Stimulated activated CD4-positive, alpha-beta T cell treated with anti-CD3 and anti-CD28 coated beads, Interleukin-2, amount 100 ng/mL, for 48 hours (primary cell): ENCODE measurements around the gene IFI44.

Experiments used
- DNase-seq, 2 donors: peaks; one replicate each; pipeline ENCODE4 v3.0.0-alpha.2; 2020

Gene IFI44, protein sequence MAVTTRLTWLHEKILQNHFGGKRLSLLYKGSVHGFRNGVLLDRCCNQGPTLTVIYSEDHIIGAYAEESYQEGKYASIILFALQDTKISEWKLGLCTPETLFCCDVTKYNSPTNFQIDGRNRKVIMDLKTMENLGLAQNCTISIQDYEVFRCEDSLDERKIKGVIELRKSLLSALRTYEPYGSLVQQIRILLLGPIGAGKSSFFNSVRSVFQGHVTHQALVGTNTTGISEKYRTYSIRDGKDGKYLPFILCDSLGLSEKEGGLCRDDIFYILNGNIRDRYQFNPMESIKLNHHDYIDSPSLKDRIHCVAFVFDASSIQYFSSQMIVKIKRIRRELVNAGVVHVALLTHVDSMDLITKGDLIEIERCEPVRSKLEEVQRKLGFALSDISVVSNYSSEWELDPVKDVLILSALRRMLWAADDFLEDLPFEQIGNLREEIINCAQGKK

DNA sequence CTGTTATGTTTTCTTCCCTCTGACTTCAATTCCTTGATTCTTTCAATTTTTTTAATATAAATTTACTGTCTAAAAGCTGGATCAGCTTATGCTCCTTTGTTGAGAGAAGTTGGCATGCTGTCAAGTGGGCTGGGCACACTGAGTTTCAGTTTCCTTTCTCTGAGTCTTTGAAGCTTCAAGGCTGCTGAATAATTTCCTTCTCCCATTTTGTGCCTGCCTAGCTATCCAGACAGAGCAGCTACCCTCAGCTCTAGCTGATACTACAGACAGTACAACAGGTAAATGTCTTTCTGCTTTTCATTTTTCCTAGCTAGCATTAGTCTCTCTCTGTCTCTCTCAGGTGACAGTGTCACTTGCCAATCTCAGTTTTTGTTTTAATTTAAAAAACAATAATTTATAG is at the start of gene IFI44:
IFI44 (plus strand) TSS at position 204 of the 400 bp plus-strand sequence. CDS start 365 bp downstream, outside the sequence.
- peak; percentile 46 to 59 for DNase-seq

DNA sequence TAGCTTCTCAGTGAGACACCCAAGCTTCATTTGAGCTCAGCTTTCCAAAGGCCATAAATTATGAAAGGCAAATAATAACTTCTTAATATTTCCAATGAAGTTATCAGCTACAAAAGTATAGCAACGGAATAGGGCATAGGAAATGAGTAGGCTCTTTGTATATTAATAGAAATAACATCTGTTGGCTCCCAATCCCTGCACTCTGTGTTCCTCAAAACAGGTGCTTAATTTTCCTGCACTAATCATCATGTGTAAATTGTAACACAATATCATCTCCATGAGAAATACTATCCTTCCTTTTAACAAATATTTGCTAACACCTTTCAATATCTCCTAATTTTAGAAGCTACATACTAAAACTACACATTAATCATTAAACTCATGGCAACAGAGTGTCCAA is 48.6 kb upstream of the IFI44 start:
- DNase-seq, result no peak

DNA sequence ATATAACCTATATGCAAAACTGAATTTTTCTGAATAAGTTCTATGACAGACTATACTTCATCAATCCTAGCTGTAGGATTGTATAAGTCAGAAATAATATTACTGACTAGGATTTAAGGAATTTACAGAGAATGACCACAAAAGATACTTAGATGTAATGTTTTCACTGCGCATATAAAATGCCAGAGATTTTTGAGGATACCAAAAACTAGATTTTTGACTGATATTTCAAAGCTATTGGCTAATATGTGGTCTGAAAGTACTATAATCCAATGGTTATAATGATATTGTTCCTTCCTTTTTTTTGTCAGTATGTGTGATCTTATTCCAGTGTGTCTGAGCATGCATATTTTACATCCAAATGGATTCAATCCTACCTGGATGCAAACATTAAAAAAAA is 46.4 kb upstream of the IFI44 start:
- no peak for DNase-seq

DNA sequence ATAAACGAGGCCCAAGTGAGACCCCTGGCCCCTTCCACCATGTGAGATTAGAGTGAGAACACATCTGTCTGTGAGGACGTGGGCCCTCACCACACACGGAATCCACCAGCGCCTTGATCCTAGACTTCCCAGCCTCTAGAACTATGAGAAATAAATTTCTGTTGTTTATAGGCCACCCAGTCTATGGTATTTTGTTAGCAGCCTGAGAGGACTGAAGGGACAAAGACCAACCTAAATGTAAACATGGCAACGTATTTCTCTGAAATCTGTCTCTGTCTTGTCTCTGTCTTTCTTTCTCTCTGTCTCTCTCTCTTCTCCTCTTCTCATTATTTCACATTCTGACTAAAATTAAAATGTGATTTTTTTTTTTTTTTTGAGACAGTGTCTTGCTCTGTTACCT is 45.0 kb upstream of the IFI44 start:
- DNase-seq, result no peak

DNA sequence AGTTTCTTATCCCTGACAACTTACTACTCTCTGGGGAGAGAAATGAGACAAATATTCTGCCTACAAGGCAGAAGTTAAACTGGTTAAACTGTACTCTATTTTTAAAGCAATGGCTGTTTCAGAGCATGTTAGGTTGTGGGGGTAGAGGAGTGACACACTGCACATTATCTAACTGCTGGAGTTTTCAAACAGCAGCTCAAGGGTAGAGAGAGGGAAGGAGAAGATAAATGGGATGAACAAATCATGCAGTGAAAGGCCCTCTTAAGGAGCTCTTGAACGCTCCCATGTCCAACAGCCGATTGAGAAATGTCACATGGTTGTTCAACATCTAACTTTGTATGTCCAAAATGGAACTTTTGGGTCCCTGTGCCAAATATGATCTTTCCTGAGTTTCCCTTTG is 43.4 kb upstream of the IFI44 start:
- no peak for DNase-seq

DNA sequence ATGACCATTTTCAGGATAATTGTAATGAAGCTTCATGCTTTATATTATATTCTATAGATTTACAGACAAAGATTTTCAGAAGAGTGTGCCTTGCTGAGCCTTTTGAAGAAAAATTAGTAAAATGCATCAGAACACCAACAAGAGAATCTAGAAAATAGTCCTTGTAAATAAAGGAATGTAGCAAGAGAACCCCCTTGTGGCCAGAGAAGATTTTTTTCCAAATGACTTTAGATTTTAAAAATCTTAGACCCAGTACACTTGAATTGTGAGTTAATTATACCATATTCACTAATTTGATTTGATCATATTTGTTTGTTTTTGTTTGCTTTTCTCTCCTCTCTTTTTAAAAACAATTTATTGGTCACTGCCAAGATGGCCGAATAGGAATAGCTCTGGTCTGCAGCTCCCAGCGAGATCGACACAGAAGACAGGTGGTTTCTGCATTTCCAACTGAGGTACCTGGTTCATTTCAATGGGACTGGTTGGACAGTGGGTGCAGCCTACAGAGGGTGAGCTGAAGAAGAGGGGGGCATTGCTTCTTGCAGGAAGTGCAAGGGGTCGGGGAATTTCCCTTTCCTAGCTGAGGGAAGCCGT is 42.2 kb upstream of the IFI44 start:
- DNase-seq, result no peak

DNA sequence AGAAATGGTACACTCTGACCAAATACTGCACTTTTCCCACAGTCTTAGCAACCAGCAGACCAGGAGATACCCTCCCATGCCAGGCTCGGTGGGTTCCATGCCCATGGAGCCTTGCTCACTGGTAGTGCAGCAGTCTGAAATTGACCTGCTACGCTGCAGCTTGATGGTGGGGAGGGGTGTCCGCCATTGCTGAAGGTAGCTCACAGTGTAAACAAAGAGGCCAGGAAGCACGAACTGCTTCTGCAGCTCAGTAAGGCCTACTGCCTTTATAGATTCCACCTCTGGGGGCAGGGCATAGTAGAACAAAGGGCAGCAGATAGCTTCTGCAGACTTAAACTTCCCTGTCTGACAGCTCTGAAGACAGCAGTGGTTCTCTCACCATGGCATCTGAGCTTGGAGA is 41.7 kb upstream of the IFI44 start:
- DNase-seq, result no peak

DNA sequence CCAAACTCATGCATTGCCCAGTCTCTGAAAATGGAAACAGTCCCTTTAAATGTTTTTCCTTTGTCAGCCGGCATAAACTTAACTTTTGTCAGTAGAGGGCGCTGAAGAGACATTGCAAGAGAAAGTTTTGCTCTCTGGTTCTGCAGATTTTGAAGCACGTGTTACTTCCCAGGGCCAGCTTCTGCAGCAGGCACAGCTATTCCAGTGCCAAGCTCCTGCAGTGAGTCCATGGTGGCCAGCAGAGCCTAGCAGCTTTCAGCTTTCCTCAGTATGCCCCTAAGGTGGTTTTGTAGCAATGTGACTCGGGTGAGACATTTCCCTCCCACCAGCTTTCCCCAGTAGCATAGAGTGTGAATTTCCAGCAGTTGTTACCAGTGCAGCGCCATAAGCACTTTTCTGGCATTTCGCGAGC is 32.0 kb upstream of the IFI44 start:
- DNase-seq, result peak; percentile 29 to 45

DNA sequence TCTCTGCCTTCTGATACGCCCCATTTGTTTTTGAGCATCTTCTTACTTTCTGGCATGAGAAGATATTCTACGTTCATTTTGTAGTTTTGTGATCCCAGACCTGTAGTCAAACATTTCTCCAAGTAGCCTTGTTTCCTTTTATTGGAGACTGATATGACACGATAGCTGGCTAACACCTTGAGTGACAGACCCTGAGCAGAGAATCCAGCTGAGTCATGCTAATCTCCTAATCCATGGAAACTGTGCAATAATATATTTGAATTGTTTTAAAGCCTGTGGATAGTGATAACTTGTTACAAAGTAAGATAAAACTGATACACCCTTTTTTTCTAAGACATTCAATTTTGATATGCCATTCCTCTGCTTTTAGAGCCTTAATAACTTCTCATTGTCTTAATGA is 30.6 kb upstream of the IFI44 start:
- no peak for DNase-seq

DNA sequence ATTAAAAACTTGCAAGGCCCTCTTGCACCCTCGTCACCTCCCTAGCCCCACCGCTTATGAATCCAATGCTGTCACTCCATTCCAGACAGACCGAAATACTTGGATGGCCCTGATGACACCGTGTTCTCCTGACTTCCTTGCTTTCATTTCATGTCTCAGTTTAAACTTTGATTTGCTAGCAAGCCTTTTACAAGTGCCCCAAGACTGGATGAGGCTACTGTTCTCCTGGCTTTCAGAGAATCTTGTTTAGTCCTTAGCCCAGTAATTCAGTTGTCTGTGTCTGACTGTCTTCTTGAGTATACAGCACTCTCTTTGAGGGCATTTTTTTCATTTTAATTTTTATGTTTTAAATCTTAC is 30.2 kb upstream of the IFI44 start:
- no peak for DNase-seq

DNA sequence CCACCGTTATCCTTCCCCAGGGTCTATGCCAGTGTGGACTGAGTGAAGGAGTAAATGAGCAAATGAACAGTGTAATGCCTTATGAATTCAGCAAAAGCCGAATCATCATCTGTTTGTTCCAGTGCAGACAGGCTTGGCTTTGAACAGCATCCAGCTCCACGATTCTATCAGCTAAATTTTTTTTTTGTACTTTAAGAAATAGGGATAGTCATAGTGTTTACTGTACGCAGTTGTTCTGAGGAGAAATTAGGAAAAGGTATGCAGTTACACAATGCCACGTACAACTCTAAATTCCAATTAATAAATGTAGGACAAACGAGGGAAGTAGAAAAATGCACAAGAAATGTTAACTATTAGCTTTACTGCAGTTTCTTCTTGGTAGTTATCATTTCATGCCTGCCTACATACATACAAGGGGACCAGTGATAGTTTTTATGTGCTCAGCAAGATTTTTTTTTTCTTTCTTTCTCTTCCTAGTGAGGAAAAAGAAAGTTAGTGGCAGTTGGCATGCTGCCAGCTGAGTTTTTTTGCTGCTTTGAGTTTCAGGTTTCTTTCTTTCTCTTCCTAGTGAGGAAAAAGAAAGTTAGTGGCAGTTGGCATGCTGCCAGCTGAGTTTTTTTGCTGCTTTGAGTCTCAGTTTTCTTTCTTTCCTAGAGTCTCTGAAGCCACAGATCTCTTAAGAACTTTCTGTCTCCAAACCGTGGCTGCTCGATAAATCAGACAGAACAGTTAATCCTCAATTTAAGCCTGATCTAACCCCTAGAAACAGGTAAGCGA is 29.6 kb upstream of the IFI44 start, which contains the start of gene IFI44L:
IFI44L (plus strand) TSS at position 646 of the 777 bp plus-strand sequence. CDS start 7,468 bp downstream, outside the sequence.
- peak; percentile 42 to 44 for DNase-seq

DNA sequence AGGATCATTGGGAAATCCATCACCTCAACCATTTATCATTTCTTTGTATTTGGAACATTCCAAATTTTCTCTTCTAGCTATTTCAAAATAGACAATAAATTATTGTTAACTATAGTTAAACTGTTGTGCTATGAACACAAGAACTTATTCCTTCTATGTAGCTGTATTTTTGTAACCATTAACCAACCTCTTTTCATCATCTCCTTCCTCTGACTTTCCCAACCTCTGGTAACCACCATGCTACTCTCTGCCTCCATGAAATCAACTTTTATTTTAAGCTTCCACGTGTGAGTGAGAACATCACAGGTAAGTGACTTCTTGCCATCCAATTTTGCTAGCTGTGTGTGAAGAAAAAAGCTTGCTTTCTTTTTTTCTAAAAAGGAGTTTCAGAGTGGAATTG is 29.0 kb upstream of the IFI44 start:
- no peak for DNase-seq

DNA sequence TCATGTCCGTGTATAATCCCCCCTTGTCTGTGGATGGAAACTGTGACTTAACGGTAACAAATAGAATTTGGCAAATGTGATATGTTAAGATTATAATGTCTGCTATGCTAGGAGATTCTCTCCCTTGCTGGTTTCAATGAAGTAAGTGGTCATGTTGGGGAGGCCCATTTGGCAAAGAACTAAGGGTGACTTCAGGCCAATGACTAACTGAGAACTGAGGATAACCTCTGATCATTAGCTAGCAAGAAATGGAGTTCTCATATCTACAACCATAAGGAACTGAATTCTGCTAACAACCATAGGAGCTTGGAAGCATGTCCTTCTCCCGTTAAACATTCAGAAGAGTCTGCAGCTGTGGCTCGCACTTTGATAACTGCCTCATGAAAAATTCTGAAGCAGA is 27.1 kb upstream of the IFI44 start:
- DNase-seq, result no peak

DNA sequence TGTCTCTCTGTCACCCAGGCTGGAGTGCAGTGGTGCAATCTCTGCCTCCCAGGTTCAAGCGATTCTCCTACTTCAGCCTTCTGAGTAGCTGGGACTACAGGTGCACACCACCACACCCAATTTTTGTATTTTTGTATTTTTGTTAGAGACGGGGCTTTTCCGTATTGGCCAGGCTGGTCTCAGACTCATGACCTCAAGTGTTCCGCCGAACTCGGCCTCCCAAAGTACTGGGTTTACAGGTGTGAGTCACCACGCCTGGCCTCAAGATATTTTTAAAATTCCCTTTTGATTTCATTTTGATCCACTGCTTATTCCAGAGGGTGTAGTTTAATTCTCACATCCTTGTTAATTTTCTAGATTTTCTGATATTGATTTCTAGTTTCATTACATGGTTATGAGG is 25.6 kb upstream of the IFI44 start:
- DNase-seq, result no peak

DNA sequence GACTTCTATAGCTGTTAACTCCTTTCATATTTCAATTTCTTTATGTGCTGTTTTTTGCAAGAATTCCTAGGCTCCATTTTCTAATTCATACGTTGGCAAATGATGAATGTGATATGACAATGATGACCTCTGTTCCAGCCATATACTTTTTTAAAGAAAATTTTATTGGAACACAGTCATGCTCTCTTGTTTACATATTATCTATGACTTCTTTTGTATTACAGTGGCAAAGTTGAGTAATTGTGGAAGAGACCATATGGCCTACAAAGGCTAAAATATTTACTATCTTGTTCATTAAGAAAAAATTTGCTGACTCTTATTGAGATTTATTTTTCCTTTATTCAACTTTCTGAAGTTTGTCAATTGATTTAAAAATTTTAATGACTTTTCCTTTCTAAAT is 22.3 kb upstream of the IFI44 start:
- no peak for DNase-seq

DNA sequence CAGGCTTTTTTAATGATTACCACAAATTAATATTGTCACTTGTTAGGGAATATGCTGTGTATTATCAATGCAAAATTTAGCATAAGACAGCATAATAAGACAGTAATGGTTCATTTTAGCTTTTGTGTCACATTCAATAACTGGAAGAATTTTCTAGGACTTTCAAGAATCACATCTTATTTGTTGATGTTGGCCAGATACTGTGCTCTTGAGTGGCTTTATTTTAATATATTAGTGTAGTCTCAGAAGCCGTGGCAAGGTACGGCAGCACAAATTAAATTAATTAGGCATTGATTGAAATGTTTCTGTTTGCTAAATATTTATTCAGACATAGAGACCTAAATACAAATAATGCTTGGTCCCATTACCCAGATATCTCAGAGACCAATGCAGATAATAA is 19.0 kb upstream of the IFI44 start:
- no peak for DNase-seq

DNA sequence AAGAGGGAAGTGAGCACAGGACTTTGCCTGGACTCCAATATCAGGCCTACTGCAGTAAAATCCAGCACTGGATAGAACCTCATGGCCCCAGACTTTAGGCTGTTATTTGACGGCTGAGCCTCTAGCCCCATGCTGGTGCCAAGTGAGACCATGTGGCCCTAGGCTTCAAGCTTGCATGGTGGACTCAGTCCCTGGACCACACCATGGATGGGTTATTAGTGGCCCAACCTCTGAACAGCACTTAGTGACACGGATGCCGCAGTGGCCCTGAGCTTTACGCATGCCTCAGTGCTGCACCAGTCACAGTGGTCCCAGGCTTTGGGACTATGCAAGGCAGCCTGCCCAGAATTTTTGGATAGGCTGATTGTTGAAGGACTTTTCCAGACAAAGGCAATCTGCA is 16.4 kb upstream of the IFI44 start:
- no peak for DNase-seq

DNA sequence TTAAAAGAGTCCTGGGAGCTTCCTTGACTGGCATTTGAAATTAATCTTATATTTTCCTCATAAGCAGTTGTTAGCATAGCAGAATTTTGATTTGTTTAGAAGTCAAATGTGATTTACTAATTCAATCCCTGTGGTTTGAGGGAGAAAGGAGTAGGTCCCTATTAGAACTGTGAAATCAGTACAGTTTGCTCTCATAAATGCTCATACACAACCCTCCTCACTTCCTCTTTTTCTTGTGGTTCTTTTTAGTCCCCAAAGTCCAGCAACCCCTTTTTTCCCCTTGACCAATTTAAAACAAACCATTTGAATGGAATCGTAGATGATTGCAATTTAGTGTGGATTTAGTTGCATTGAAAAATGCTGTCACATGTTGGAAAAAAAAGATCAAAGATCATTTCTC is 9.2 kb upstream of the IFI44 start:
- no peak for DNase-seq

DNA sequence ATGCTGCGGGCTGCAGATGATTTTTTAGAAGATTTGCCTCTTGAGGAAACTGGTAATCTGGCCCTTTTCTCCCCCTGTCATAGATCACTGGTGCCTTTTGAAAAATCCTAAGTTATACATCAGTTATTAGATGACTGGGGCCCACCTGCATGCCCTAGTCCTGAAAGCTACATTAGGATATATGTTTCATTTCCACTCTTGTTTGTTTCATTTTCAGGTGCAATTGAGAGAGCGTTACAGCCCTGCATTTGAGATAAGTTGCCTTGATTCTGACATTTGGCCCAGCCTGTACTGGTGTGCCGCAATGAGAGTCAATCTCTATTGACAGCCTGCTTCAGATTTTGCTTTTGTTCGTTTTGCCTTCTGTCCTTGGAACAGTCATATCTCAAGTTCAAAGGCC is 8.1 kb upstream of the IFI44 start:
- no peak for DNase-seq

DNA sequence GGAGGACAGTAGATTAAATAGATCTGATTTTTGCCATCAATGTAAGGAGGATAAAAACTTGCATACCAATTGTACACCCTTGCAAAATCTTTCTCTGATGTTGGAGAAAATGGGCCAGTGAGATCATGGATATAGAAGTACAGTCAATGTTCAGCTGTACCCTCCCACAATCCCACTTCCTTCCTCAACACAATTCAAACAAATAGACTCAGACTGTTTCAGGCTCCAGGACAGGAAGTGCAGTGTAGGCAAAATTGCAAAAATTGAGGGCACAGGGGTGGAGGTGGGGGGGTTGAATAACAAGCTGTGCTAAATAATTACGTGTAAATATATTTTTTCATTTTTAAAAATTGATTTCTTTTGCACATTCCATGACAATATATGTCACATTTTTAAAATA is 3.9 kb upstream of the IFI44 start:
- DNase-seq, result no peak

DNA sequence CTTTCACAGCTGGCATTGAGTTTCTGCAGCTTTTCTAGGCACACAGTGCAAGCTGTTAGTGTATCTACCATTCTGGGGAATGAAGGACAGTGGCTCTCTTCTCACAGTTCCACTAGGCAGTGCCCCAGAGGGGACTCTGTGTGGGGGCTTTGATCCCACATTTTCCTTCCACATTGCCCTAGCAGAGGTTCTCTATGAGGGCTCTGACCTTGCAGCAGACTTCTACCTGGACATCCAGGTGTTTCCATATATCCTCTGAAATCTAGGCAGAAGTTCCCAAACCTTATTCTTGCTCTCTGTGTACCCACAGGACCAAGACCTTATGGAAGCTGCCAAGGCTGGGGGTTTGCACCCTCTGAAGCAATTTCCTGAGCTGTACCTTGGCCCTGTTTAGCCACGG is 2.4 kb upstream of the IFI44 start:
- DNase-seq, result no peak

DNA sequence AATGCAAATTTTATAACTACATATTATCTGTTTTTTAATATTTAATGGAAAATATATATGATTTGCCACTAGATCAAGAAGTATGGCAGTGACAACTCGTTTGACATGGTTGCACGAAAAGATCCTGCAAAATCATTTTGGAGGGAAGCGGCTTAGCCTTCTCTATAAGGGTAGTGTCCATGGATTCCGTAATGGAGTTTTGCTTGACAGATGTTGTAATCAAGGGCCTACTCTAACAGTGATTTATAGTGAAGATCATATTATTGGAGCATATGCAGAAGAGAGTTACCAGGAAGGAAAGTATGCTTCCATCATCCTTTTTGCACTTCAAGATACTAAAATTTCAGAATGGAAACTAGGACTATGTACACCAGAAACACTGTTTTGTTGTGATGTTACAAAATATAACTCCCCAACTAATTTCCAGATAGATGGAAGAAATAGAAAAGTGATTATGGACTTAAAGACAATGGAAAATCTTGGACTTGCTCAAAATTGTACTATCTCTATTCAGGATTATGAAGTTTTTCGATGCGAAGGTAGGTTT is 556 bp downstream of the IFI44 start:
- DNase-seq, result no peak

DNA sequence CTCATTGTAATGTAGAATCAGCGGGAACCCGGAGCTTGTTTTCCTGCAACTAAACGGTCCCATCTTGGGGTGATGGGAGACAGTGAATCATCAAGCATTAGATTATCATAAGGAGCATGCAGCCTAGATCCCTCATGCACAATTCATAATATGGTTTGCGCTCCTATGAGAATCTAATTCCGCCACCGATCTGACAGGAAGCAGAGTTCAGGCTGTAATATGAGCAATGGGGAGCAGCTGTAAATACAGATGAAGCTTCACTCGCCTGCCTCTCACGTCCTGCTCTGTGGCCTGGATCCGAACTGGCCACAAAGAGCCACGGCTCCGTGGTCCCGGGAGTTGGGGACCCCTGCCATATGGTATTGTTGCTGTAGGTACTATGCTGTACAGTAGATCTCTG is 1.6 kb downstream of the IFI44 start:
- DNase-seq, result no peak
